ENCODE results near the gene PTOV1. TPM values are rescaled to one million over a fixed set of nuclear protein-coding genes. Genes with fewer than 3 reads are reported as not detected.

Gene PTOV1
- total and polyA plus RNA-seq, 2 donors: 46.1 to 121 TPM

DNA sequence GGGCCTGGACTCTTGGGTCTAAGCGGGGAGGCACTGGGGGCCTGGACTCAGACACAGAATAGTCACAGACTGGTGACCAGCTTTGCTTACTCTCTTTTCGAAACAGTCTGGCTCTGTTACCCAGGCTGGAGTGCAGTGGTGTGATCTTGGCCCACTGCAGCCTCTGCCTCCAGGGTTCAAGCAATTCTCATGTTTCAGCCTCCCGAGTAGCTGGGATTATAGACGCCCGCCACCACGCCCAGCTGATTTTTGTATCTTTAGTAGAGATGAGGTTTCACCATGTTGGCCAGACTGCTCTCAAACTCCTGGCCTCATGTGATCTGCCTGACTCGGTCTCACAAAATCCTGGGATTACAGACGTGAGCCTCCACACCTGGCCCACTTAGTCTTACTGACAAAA, 21.8 kb upstream of the PTOV1 start:
- Histone ChIP-seq H3K36me3 (ENCODE audit: insufficient read depth) (peaks cover 3% of the 10 kb centered on the region), H3K4me1 (ENCODE audit: insufficient read depth) (no peaks in the 10 kb centered on the region)
- WGBS: 82% methylated on average over 8 of the region's 8 CpGs

GRCh38 chr19:49829721-49830120, 21.2 kb upstream of the PTOV1 start:
- H3K36me3 ChIP-seq (ENCODE audit: insufficient read depth): peaks cover 5% of the 10 kb centered on the region
- WGBS: 93% methylated on average over 18 of the region's 18 CpGs
- H3K4me3 ChIP-seq (ENCODE audit: low read depth, low read length): no peak overlapping the region
- H3K27ac ChIP-seq (ENCODE audit: low read depth): no peak overlapping the region
- no peak for DNase-seq (ENCODE audit: extremely low spot score)
- no peaks in the 10 kb centered on the region for H3K4me1 ChIP-seq (ENCODE audit: insufficient read depth)

More for the DNA sequence above, 21.8 kb upstream of the PTOV1 start:
- no peak for DNase-seq (ENCODE audit: extremely low spot score)
- H3K27ac ChIP-seq (ENCODE audit: low read depth): no peak overlapping the region
- H3K4me3 ChIP-seq (ENCODE audit: low read depth, low read length): no peak overlapping the region

GRCh38 chr19:49830766-49831165, 20.2 kb upstream of the PTOV1 start:
- no peak overlapping the region for H3K4me3 ChIP-seq (ENCODE audit: low read depth, low read length)
- no peaks in the 10 kb centered on the region for H3K4me1 ChIP-seq (ENCODE audit: insufficient read depth)
- H3K27ac ChIP-seq (ENCODE audit: low read depth): no peak overlapping the region
- peaks cover 5% of the 10 kb centered on the region for H3K36me3 ChIP-seq (ENCODE audit: insufficient read depth)
- 94% methylated on average over 12 of the region's 12 CpGs for WGBS
- DNase-seq (ENCODE audit: extremely low spot score): no peak

GRCh38 chr19:49831592-49831991, 19.4 kb upstream of the PTOV1 start:
- WGBS: 95% methylated on average over 8 of the region's 8 CpGs
- no peak overlapping the region for H3K4me3 ChIP-seq (ENCODE audit: low read depth, low read length)
- no peak for DNase-seq (ENCODE audit: extremely low spot score)
- H3K4me1 ChIP-seq (ENCODE audit: insufficient read depth): no peaks in the 10 kb centered on the region
- no peak overlapping the region for H3K27ac ChIP-seq (ENCODE audit: low read depth)
- peaks cover 5% of the 10 kb centered on the region for H3K36me3 ChIP-seq (ENCODE audit: insufficient read depth)

- peaks cover 5% of the 10 kb centered on the region for H3K36me3 ChIP-seq (ENCODE audit: insufficient read depth)
- no peaks in the 10 kb centered on the region for H3K4me1 ChIP-seq (ENCODE audit: insufficient read depth)
- no peak overlapping the region for H3K4me3 ChIP-seq (ENCODE audit: low read depth, low read length)
- no peak overlapping the region for H3K27ac ChIP-seq (ENCODE audit: low read depth)
- no peak for DNase-seq (ENCODE audit: extremely low spot score)
- 65% methylated on average over 9 of the region's 9 CpGs for WGBS
These were observed 18.4 kb upstream of the PTOV1 start for GRCh38 chr19:49832556-49832955.

GRCh38 chr19:49833599-49833998, 17.4 kb upstream of the PTOV1 start:
- H3K4me3 ChIP-seq (ENCODE audit: low read depth, low read length): no peak overlapping the region
- 92% methylated on average over 7 of the region's 7 CpGs for WGBS
- no peak for DNase-seq (ENCODE audit: extremely low spot score)
- H3K36me3 ChIP-seq (ENCODE audit: insufficient read depth): peaks cover 5% of the 10 kb centered on the region
- H3K27ac ChIP-seq (ENCODE audit: low read depth): no peak overlapping the region
- H3K4me1 ChIP-seq (ENCODE audit: insufficient read depth): no peaks in the 10 kb centered on the region

DNA sequence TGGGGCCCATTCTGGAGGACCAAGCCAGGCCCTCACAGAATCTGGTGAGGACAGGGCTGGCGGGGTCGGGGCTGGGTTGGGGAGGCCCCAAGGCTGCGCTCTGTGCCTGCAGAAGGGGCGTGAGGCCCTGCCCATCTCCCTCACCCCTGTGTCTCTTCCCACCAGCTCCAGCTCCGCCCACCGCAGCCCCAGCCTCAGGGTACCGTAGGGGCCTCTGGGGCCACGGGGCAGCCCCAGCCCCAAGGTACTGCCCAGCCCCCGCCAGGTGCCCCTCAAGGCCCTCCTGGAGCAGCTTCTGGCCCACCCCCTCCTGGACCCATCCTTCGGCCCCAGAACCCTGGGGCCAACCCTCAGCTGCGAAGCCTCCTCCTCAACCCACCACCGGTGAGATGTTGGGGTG, 15.4 kb upstream of the PTOV1 start:
- H3K4me1 ChIP-seq (ENCODE audit: insufficient read depth): no peaks in the 10 kb centered on the region
- peaks cover 5% of the 10 kb centered on the region for H3K36me3 ChIP-seq (ENCODE audit: insufficient read depth)
- 93% methylated on average over 12 of the region's 12 CpGs for WGBS
- H3K27ac ChIP-seq (ENCODE audit: low read depth): no peak overlapping the region
- no peak for DNase-seq (ENCODE audit: extremely low spot score)
- no peak overlapping the region for H3K4me3 ChIP-seq (ENCODE audit: low read depth, low read length)

- H3K27ac ChIP-seq (ENCODE audit: low read depth): no peak overlapping the region
- H3K4me3 ChIP-seq (ENCODE audit: low read depth, low read length): no peak overlapping the region
- WGBS: 88% methylated on average over 20 of the region's 20 CpGs
- no peak for DNase-seq (ENCODE audit: extremely low spot score)
- peaks cover 5% of the 10 kb centered on the region for H3K36me3 ChIP-seq (ENCODE audit: insufficient read depth)
- H3K4me1 ChIP-seq (ENCODE audit: insufficient read depth): no peaks in the 10 kb centered on the region
These were observed 14.6 kb upstream of the PTOV1 start for GRCh38 chr19:49836176-49837008.

DNA sequence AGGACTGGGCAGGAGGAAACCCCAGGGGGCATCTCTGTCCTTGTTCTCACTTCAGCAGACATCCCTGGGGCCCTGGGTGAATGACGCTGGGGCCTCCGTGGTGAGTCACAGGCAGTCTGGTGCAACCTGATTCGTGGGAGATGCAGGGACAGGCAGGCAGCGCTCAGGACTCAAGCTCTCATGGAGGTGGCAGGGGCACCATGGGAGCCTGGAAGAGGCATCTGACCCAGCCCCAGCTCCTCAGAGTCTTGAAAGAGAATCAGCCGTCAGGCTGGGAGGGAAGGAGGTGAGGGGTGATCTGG, 14.0 kb upstream of the PTOV1 start:
- WGBS: 84% methylated on average over 5 of the region's 5 CpGs
- no peak for DNase-seq (ENCODE audit: extremely low spot score)
- Histone ChIP-seq H3K4me1 (ENCODE audit: insufficient read depth) (no peaks in the 10 kb centered on the region), H3K4me3 (ENCODE audit: low read depth, low read length) (no peak overlapping the region), H3K36me3 (ENCODE audit: insufficient read depth) (peaks cover 4% of the 10 kb centered on the region), H3K27ac (ENCODE audit: low read depth) (no peak overlapping the region)

DNA sequence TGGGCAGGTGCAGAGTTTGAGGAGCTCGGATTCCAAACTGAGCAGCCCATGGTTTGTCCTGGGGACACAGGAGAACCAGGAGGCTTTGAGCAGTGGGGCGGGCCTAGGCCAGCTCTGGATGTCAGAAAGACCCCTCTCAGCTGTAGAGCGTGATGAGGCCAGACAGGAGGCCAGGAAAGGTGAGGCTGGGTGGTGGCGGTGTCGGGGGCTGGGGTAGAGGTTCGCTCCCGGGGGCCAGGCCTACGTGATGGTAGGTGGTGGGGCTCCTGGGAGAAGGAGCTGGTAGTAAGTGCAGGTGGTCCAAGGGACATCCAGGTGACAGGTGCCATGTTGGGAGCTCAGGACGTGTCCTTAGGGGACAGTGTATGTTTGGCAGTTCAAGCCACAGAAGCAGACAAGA, 13.5 kb upstream of the PTOV1 start:
- peaks cover 2% of the 10 kb centered on the region for H3K36me3 ChIP-seq (ENCODE audit: insufficient read depth)
- H3K4me1 ChIP-seq (ENCODE audit: insufficient read depth): no peaks in the 10 kb centered on the region
- H3K27ac ChIP-seq (ENCODE audit: low read depth): no peak overlapping the region
- H3K4me3 ChIP-seq (ENCODE audit: low read depth, low read length): no peak overlapping the region
- 97% methylated on average over 9 of the region's 9 CpGs for WGBS
- no peak for DNase-seq (ENCODE audit: extremely low spot score)

DNA sequence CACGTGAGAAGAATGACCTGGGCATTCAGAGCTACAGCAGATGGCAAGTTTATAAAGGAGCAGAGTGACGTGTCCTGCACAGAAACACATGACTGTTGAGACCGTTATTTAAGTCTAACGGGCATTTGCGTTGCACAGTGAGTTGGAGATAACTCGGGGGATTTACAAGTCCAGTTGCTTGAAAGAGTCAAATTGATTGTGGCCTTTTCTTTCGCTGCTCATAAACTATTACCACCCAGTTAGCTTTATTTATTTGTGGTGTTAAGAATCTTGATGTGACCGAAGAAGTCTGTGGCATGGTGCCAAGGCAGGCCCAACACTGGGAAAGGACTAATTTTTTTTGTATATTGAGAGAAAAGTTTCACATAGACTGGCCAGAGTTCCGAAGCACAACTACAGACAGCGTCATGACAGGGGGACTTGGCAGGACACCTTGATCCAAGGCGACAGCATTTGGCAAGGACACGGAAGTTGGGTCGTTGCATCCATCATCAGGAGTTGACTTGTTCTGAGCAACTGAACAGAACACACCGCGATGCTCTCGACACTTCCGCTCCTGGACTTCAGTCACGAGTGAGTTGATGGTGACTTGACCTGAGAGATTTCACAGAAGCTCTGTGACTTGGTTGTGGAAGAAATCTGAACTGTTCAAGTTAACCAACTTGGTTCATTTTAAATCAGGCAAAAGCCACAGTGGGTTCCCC, 11.9 kb upstream of the PTOV1 start:
- Histone ChIP-seq H3K4me3 (ENCODE audit: low read depth, low read length) (no peak overlapping the region), H3K27ac (ENCODE audit: low read depth) (no peak overlapping the region), H3K4me1 (ENCODE audit: insufficient read depth) (no peaks in the 10 kb centered on the region), H3K36me3 (ENCODE audit: insufficient read depth) (peaks cover 2% of the 10 kb centered on the region)
- no peak for DNase-seq (ENCODE audit: extremely low spot score)
- 84% methylated on average over 18 of the region's 18 CpGs for WGBS

- H3K4me3 ChIP-seq (ENCODE audit: low read depth, low read length): no peak overlapping the region
- H3K36me3 ChIP-seq (ENCODE audit: insufficient read depth): no peaks in the 10 kb centered on the region
- H3K4me1 ChIP-seq (ENCODE audit: insufficient read depth): no peaks in the 10 kb centered on the region
- no peak overlapping the region for H3K27ac ChIP-seq (ENCODE audit: low read depth)
- WGBS: 80% methylated on average over 11 of the region's 11 CpGs
- no peak for DNase-seq (ENCODE audit: extremely low spot score)
These were observed 11.2 kb upstream of the PTOV1 start for GRCh38 chr19:49839713-49840112.

DNA sequence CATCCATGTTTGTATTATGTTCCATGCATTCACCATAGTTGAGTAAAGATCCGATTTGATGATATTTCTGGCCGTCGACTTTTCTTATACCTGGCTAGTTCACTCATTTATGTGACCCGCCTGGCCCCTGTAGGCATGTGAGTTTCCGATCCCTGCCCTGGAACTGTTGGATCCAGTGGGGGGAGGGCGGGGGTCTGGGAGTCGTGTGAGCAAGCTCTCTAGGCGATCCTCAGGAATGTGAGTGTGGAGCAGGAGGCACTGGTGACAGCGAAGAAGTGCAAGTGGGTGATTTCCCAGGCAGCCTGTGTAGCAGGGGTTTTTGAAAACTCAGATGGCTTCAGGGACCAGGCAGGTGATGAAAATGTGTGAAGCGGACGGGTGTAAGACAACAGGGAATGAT, 10.6 kb upstream of the PTOV1 start:
- H3K4me1 ChIP-seq (ENCODE audit: insufficient read depth): no peaks in the 10 kb centered on the region
- no peaks in the 10 kb centered on the region for H3K36me3 ChIP-seq (ENCODE audit: insufficient read depth)
- no peak overlapping the region for H3K27ac ChIP-seq (ENCODE audit: low read depth)
- no peak for DNase-seq (ENCODE audit: extremely low spot score)
- H3K4me3 ChIP-seq (ENCODE audit: low read depth, low read length): no peak overlapping the region
- 86% methylated on average over 11 of the region's 11 CpGs for WGBS

GRCh38 chr19:49840736-49841249, 10.2 kb upstream of the PTOV1 start:
- Histone ChIP-seq H3K4me1 (ENCODE audit: insufficient read depth) (no peaks in the 10 kb centered on the region), H3K36me3 (ENCODE audit: insufficient read depth) (no peaks in the 10 kb centered on the region), H3K4me3 (ENCODE audit: low read depth, low read length) (no peak overlapping the region), H3K27ac (ENCODE audit: low read depth) (no peak overlapping the region)
- 87% methylated on average over 17 of the region's 17 CpGs for WGBS
- DNase-seq (ENCODE audit: extremely low spot score): no peak
